Stimulated activated CD8-positive, alpha-beta memory T cell treated with anti-CD3 and anti-CD28 coated beads, Interleukin-12 subunit alpha, Interleukin-12 subunit beta, amount 100 ng/mL, for 4 hours (primary cell): ENCODE data around the gene C9orf152.
"Not testable (repeated sequence)": the region's sequence is repeated elsewhere in the genome, so short reads cannot be mapped to it uniquely, and the experiment has no call there.

Experiments
- DNase-seq: peaks from one replicate; pipeline ENCODE4 v3.0.0-alpha.2; 2020; ENCODE audit warnings: low read depth

The C9orf152 gene, protein sequence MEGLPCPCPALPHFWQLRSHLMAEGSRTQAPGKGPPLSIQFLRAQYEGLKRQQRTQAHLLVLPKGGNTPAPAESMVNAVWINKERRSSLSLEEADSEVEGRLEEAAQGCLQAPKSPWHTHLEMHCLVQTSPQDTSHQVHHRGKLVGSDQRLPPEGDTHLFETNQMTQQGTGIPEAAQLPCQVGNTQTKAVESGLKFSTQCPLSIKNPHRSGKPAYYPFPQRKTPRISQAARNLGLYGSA

DNA sequence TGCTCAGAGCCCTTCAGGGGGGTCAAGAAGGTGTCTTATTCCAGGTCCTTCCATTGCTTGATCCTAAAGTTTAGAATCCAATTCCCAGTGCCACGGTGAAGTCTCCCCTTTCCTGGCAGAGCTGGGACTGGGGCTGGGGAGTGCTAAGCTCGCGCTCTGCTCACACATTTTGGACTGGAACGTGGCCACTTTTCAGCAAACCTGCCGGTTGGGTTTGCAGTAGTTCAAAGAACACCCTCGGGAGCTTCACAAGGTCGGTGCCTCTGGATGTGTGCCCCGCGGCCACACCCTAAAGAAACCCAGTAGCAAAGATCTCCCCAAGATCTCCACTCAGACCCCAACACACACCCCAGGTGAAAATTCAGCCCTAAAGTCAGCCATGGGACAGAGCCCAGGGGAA is at the start of gene C9orf152:
Gene C9orf152, minus strand, starts transcription at position 129 of the 400 bp plus-strand sequence. CDS start 580 bp downstream, outside the sequence.
- DNase-seq, result no peak

DNA sequence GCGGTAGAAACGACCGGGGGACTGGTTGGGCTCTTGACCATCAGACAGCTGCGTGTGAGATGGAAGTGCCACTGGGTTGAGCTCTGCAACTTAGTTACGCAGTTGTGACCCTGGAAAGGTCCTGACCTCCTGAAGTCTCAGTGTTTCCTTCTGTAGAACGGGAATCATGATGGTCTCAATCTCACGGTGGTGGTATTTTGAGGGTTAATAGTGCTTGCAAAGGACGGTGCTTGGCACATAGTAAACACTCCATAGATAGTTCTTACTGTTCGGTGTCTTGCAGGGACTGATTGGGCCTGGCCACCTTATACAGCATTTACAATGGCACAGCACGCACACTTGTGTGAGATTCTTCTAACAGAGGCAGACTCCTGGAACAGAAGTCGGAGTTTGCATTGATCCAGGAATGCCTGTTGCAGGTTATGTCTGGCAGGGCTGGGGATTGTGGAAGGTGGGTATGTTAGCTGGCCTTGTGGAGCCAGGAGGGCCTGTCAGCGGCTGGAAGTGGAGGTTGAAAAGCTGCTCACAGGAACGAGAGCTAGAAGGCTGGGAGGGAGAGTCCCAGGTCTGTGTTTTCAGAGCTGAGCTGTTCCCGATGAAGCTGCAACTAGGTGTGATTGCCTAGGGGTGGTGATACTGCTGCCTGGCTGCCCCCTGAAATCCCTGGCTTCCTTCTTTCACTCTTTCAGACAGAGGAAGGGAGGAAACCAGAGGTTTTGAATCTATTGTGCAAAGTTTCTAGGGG is 49.3 kb upstream of the C9orf152 start:
- DNase-seq, result no peak

GRCh38 chr9:110256380-110257096 is 48.6 kb upstream of the C9orf152 start, which contains the start of gene TXN:
TSS of gene TXN (minus strand) at chr9:110256507. CDS start at chr9:110256435, 72 bp downstream.
- DNase-seq, result peak; percentile 77

DNA sequence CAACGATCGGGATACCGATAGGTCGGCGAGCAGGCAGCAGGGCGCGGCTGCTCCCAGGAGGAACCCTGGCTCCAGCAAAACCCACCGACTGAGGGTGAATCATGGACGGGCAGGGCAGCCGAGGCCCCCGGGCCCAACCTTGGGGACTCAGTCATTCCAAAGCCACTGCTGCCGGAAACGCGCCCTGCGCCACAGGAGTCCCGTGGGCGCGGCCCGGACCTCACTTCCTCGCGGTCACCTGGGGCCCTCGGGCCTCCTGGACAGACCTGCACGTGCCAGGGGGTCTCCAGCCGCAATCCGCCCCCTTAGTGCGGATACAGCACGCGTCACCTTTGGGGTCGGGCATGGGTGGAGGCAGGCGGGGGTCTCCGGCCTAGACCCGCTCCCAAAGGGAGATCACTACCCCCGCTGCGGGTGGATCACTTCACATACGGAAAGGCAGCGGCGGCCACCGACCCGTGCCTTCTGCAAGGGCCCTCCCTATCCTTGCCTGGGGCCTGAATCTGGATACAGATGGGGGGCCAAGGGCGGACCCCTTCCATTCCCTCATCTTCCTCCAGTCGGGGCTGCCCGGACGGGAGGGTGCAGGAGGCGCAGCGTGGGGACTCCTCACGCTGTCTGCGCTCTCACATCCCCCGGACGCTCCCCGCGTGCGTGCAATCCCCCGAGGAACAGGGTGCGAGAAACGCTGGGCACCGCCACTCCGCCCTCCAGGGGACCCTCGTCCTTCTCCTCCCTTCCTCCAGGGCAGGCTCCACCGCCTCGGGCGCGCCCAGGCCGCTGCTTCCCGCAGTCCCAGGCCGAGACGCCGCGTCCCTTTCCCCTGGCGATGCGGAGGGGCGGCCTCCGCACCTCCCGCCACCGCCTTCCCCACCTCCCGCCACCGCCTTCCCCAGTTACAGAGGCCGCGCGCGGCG is 47.8 kb upstream of the C9orf152 start:
- peak; percentile 19 for DNase-seq

GRCh38 chr9:110255034-110255462 is 47.1 kb upstream of the C9orf152 start:
- no peak for DNase-seq

GRCh38 chr9:110254500-110254899 is 46.5 kb upstream of the C9orf152 start:
- DNase-seq, result no peak

- DNase-seq, result no peak
These were observed 44.7 kb upstream of the C9orf152 start for GRCh38 chr9:110252509-110253139.

- not testable (repeated sequence) for DNase-seq
These were observed 43.8 kb upstream of the C9orf152 start for GRCh38 chr9:110251770-110252169.

- no peak for DNase-seq
These were observed 43.3 kb upstream of the C9orf152 start for GRCh38 chr9:110251212-110251611.

GRCh38 chr9:110249603-110250002 is 41.6 kb upstream of the C9orf152 start:
- DNase-seq, result no peak

DNA sequence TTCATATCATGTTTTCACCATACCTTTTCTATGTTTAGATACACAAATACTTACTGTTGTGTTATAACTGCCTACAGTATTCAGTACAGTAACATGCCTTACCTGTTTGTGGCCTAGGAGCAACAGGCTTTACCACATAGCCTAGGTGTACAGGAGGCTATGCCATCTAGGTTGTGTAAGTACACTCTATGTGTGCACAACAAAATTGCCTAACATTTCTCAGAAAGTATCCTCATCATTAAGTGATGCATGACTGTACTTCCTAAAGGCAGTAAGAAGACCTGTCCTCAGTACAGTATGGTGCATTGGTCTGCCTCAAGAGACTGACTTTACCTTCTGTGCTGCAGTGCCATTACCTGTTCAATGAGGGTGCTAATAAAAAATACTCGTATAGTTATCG is 40.4 kb upstream of the C9orf152 start:
- DNase-seq, result no peak

GRCh38 chr9:110246214-110246613 is 38.3 kb upstream of the C9orf152 start:
- DNase-seq, result no peak

DNA sequence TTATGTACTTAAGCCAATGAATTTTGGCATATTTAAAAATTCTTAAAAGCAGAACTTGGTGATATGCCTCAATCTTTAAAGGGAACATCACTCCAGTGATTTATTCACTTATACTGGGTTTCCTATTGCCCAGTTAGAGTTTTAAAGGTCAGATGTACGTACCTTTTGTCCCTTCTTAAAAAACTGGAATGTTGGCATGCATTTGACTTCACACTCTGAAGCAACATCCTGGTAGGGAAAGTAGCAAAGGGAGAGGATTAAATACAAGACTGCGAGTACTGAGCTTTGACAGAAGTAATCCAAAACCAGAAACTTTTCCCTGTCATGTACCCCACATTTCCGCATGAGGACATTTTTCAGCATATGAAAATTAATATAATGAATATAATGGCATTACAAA is 36.7 kb upstream of the C9orf152 start:
- no peak for DNase-seq

DNA sequence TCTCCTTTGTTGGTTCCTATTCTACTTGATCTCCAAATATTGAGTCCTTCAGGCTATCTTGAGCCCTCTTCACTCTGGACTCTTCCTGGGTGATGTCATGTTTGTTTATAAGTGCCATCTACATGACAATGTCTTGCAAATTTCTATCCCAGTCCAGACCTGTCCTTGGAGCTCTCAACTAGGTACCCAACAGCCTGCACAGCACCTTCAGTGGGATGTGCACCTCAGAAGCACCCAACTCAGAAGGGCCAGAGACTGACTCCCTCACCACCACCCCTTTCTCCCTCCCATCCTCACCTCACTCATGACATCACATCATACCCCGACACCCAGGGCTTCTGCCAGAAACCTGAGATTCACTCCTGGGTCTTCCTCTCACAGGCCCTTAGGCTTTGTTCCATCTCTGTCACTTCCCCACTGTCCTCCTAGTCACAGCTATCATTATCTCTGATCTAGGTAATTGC is 33.9 kb upstream of the C9orf152 start:
- DNase-seq, result no peak

- no peak for DNase-seq
These were observed 33.4 kb upstream of the C9orf152 start for GRCh38 chr9:110241260-110241857.

GRCh38 chr9:110240198-110240597 is 32.2 kb upstream of the C9orf152 start:
- no peak for DNase-seq

GRCh38 chr9:110228321-110228720 is 20.4 kb upstream of the C9orf152 start:
- no peak for DNase-seq

DNA sequence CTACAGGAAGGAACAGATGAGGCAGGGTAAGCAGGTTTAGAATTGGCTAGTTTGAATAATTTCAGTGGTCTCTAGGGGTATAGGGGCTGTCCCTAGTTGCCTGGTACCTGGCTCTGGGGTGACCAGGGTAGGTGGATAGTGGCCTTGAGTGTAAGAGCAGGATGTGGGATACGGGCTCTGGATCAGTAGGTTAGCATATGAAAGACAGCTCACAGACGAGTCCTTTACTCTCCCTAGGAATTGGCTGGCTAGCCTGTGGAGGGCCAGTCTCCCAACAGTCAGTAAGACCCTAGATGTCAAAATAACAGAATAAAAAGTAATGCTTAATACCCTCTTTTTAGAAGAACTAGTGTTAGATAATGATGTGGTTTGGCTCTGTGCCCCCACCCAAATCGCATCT is 16.6 kb upstream of the C9orf152 start:
- DNase-seq, result no peak

GRCh38 chr9:110220809-110221208 is 12.8 kb upstream of the C9orf152 start:
- DNase-seq, result no peak

GRCh38 chr9:110217656-110218099 is 9.7 kb upstream of the C9orf152 start:
- DNase-seq, result no peak
